ENCODE data around the gene KCNJ9.

DNA sequence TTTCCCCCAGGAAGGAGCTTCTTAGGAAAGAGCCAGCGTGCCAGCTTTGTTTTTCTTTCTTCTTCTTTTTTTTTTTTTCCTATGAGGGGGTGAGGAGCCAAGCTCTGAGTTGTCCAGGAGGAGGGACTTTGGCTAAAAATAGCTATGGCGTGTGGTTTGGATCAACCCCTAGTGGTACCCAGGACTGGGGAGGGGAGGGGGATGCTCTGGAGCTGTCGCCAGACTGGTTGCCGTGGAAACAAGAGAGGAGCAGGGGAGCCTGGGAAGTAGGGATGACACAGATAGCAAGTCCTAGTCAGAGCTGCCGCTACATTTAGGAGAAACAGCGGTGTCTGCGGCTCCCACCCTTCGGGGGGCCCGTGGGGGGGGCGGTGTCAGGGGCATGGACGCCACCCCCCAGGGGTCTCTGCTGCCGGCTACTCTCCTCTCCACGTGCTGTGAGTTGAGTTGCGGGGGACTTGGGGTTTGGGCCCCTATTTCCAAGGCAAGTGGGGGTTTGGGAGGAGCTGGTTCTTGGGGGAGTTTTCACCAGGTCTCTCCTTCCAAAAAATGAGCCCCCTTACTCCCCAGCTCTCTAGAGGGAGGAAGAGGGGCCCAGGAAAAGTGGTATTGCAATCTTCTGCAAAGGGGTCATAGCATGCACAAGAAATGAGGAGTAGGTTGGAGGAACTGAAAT lies at the start of gene KCNJ9:
- TF ChIP-seq SUZ12 (IDR thresholded peaks at IDR 0.05) = no peak
- TF ChIP-seq ELF4 (IDR thresholded peaks at IDR 0.05) = no peak
- no peak for TF ChIP-seq FOXK2 (IDR thresholded peaks at IDR 0.05)
- no peak for TF ChIP-seq CTBP1 (IDR thresholded peaks at IDR 0.05; ENCODE audit: borderline replicate concordance)
- TF ChIP-seq NFRKB (IDR thresholded peaks at IDR 0.05) = no peak
- no peak for TF ChIP-seq BHLHE40 (IDR thresholded peaks at IDR 0.05; ENCODE audit: borderline replicate concordance)
- TF ChIP-seq SP1 (IDR thresholded peaks at IDR 0.05) = no peak
- TF ChIP-seq LEF1 (IDR thresholded peaks at IDR 0.05; ENCODE audit: borderline replicate concordance) = no peak
- no peak for TF ChIP-seq ZNF384 (IDR thresholded peaks at IDR 0.05)
- no peak for TF ChIP-seq FOXM1 (IDR thresholded peaks at IDR 0.05; ENCODE audit: borderline replicate concordance)
- TF ChIP-seq FOXA1 (IDR thresholded peaks at IDR 0.05) = no peak
- TF ChIP-seq, protein P1, sequence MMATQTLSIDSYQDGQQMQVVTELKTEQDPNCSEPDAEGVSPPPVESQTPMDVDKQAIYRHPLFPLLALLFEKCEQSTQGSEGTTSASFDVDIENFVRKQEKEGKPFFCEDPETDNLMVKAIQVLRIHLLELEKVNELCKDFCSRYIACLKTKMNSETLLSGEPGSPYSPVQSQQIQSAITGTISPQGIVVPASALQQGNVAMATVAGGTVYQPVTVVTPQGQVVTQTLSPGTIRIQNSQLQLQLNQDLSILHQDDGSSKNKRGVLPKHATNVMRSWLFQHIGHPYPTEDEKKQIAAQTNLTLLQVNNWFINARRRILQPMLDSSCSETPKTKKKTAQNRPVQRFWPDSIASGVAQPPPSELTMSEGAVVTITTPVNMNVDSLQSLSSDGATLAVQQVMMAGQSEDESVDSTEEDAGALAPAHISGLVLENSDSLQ (IDR thresholded peaks at IDR 0.05) = no peak
- TF ChIP-seq TARDBP (IDR thresholded peaks at IDR 0.05) = no peak
- no peak for TF ChIP-seq ARNT (IDR thresholded peaks at IDR 0.05)

Data from HEK293T (cell line).